PC-9 (cell line): ENCODE measurements around the gene TSPAN17. TPM values are rescaled to one million over a fixed set of nuclear protein-coding genes. Genes with fewer than 3 reads are reported as not detected.

Source experiments
- BruUV-seq: library from RNA; stranded (reverse); fragments of 400-500 nt; replicated peaks from 2 replicates; lab custom pipeline; 2021; lab: Mats Ljungman, UMichigan
- CTCF ChIA-PET: fragments of 300-600 bp; sonication (Branson Sonifier 250); formaldehyde crosslinking; loops from one replicate; lab custom pipeline; 2022; ENCODE audit warnings: antibody characterized with exemption; lab: Charles Lee
- POLR2A ChIA-PET: fragments of 300-600 bp; sonication (Branson Sonifier 250); formaldehyde crosslinking; loops from one replicate; lab custom pipeline; 2022; ENCODE audit warnings: antibody characterized with exemption; ENCODE audit not compliant: unreplicated experiment; lab: Charles Lee
- DNase-seq, 2 experiments: peaks; one replicate each; pipeline versions ENCODE4 v3.0.0 to v3.0.0-alpha.2; 2015 to 2022; ENCODE audit warnings: mixed read lengths in 1 of 2
- H2AFZ ChIP-seq: fragments of 200-600 bp; sonication (generic); 2 replicates; pipeline ENCODE4 v1.8.1; 2017; ENCODE audit warnings: antibody characterized with exemption
- H3F3A ChIP-seq: fragments of 200-600 bp; sonication (generic); 2 replicates; pipeline ENCODE4 v1.8.1; 2017; ENCODE audit warnings: antibody characterized with exemption, mild to moderate bottlenecking, low read depth; ENCODE audit not compliant: insufficient read depth
- H3K27ac ChIP-seq: fragments of 200-600 bp; sonication (generic); 2 replicates; pipeline ENCODE4 v1.6.1; 2016; ENCODE audit warnings: mixed run types
- H3K27me3 ChIP-seq: fragments of 200-600 bp; sonication (generic); 2 replicates; pipeline ENCODE4 v1.6.1; 2016; ENCODE audit warnings: low read depth, mixed run types; ENCODE audit not compliant: insufficient read depth
- H3K36me3 ChIP-seq: fragments of 200-600 bp; sonication (generic); 2 replicates; pipeline ENCODE4 v1.6.1; 2016; ENCODE audit warnings: low read depth, mixed run types
- H3K4me1 ChIP-seq: fragments of 200-600 bp; sonication (generic); replicated peaks from 2 replicates; pipeline ENCODE4 v1.6.1; 2016; ENCODE audit warnings: mixed run types; ENCODE audit not compliant: insufficient read depth
- H3K4me2 ChIP-seq: fragments of 200-600 bp; sonication (generic); 2 replicates; pipeline ENCODE4 v1.6.1; 2017; ENCODE audit warnings: mixed run types
- H3K4me3 ChIP-seq: fragments of 200-600 bp; sonication (generic); 2 replicates; pipeline ENCODE4 v1.6.1; 2016; ENCODE audit warnings: mixed run types
- H3K79me2 ChIP-seq: fragments of 200-600 bp; sonication (generic); 2 replicates; pipeline ENCODE4 v1.6.1; 2017; ENCODE audit warnings: low read depth, mixed run types
- H3K9me2 ChIP-seq: fragments of 200-600 bp; sonication (generic); 2 replicates; pipeline ENCODE4 v1.8.1; 2017; ENCODE audit warnings: mild to moderate bottlenecking; ENCODE audit not compliant: insufficient read depth
- H3K9me3 ChIP-seq: fragments of 200-600 bp; sonication (generic); 2 replicates; pipeline ENCODE4 v1.8.1; 2016; ENCODE audit warnings: low read depth; ENCODE audit not compliant: insufficient read depth
- H4K20me1 ChIP-seq: fragments of 200-600 bp; sonication (generic); 2 replicates; pipeline ENCODE4 v1.8.1; 2017; ENCODE audit not compliant: insufficient read depth
- EZH2 ChIP-seq: fragments of 200-600 bp; sonication (generic); IDR thresholded peaks from 2 replicates; pipeline ENCODE4 v1.8.0; 2017; ENCODE audit warnings: antibody characterized with exemption, low read depth
- intact Hi-C: fragments of 100-400 bp; cut with micrococcal nuclease; formaldehyde crosslinking; loops from one replicate; pipeline ENCODE4 v1.10.0; 2022; ENCODE audit not compliant: unreplicated experiment
- total RNA-seq: library from RNA; stranded (reverse); gene quantifications from 2 replicates; pipeline ENCODE4 v1.2.3, GENCODE V29; 2021
- TF ChIP-seq, protein P1 (sequence below): fragments of 200-600 bp; sonication (generic); conservative IDR thresholded peaks from 2 replicates; pipeline ENCODE4 v1.6.1; 2017; ENCODE audit warnings: mixed run types, antibody characterized with exemption, mild to moderate bottlenecking, moderate library complexity

The TSPAN17 gene
- total RNA-seq, 1 experiment from 2014 or later, result 81.1 TPM

DNA sequence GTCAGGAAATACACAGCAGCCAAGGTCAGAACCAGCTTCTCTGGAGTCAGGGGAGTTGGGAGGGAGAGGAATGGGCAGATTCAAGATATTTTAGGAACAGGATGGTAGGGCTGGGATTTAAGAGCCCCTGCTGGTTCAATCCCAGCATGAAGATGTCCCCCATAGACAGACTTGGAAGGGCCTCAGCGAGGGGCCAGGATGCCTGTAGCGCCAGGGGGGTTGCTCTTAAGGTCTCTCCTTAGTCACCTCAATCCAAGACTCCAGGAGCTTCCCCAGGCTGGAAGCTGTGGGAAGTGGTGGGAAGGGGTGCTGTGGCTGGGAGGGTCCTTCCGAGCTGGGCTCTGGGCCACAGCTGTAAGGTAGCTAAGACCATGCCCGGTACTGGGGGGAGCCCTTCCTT, 8.1 kb upstream of the TSPAN17 start:
- POLR2A ChIA-PET, result no interaction called here
- Histone ChIP-seq H3K79me2 (no peaks in the 10 kb centered on the region), H3F3A (0 out of 2 replicates have a peak, but pooled peaks cover 3% of the 10 kb centered on the region), H3K27ac (no peak overlapping the region), H3K9me2 (no peaks in the 10 kb centered on the region), H2AFZ (no peak overlapping the region), H4K20me1 (no peaks in the 10 kb centered on the region), H3K4me1 (no peaks in the 10 kb centered on the region), H3K4me3 (no peak overlapping the region), H3K36me3 (no peaks in the 10 kb centered on the region), H3K4me2 (no peak overlapping the region), H3K27me3 (peaks cover 17% of the 10 kb centered on the region; the same call in 1 of the 2 replicates), H3K9me3 (no peaks in the 10 kb centered on the region)
- intact Hi-C loops, result no loop called here
- TF ChIP-seq EZH2, result no peak
- TF ChIP-seq, protein P1, sequence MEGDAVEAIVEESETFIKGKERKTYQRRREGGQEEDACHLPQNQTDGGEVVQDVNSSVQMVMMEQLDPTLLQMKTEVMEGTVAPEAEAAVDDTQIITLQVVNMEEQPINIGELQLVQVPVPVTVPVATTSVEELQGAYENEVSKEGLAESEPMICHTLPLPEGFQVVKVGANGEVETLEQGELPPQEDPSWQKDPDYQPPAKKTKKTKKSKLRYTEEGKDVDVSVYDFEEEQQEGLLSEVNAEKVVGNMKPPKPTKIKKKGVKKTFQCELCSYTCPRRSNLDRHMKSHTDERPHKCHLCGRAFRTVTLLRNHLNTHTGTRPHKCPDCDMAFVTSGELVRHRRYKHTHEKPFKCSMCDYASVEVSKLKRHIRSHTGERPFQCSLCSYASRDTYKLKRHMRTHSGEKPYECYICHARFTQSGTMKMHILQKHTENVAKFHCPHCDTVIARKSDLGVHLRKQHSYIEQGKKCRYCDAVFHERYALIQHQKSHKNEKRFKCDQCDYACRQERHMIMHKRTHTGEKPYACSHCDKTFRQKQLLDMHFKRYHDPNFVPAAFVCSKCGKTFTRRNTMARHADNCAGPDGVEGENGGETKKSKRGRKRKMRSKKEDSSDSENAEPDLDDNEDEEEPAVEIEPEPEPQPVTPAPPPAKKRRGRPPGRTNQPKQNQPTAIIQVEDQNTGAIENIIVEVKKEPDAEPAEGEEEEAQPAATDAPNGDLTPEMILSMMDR, result no peak
- BruUV-seq, result no TSS peak
- CTCF ChIA-PET, result no interaction called here
- DNase-seq, result no peak

DNA sequence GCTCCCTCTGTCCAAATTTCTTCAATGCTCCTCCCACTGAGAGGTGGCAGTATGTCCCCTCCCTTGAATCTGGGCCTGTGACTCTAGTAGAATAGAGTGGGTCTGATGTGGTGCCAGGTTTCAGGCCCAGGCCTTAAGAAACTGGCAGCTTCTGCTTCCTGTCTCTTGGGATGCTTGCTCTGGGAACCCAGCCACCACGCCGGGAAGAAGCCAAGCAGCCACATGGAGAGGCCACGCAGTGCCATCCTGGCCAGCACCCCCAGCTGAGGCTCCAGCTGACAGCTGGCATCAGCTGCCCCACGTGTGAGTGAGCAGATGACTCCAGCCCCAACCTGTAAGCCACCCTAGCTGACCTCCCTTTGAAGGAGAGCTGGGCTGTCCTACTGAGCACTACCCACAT, 7.3 kb upstream of the TSPAN17 start:
- no peak for DNase-seq
- Histone ChIP-seq H3K9me2 (no peaks in the 10 kb centered on the region), H3K4me2 (no peak overlapping the region), H3K79me2 (no peaks in the 10 kb centered on the region), H3K4me1 (no peaks in the 10 kb centered on the region), H3F3A (0 out of 2 replicates have a peak, but pooled peaks cover 3% of the 10 kb centered on the region), H3K27ac (no peak overlapping the region), H3K4me3 (no peak overlapping the region), H3K9me3 (no peaks in the 10 kb centered on the region), H3K36me3 (no peaks in the 10 kb centered on the region), H2AFZ (no peak overlapping the region), H3K27me3 (peaks cover 14% of the 10 kb centered on the region; the same call in 1 of the 2 replicates), H4K20me1 (no peaks in the 10 kb centered on the region)
- TF ChIP-seq, protein P1, result no peak
- no peak for TF ChIP-seq EZH2
- ChIA-PET CTCF (no interaction called here), POLR2A (no interaction called here)
- BruUV-seq, result no TSS peak
- intact Hi-C loops, result loop anchor here (10.0 kb wide), 1 partner anchor 255 kb away; the partner anchor contains the start of genes HIGD2A and NOP16

GRCh38 chr5:176640616-176641015, 6.7 kb upstream of the TSPAN17 start:
- BruUV-seq, result no TSS peak
- Histone ChIP-seq H3K4me2 (no peak overlapping the region), H4K20me1 (no peaks in the 10 kb centered on the region), H3K36me3 (no peaks in the 10 kb centered on the region), H3K79me2 (no peaks in the 10 kb centered on the region), H3F3A (0 out of 2 replicates have a peak, but pooled peaks cover 3% of the 10 kb centered on the region), H3K9me3 (no peaks in the 10 kb centered on the region), H3K4me1 (no peaks in the 10 kb centered on the region), H3K27ac (no peak overlapping the region), H3K27me3 (peaks cover 7% of the 10 kb centered on the region; the same call in 1 of the 2 replicates), H3K9me2 (no peaks in the 10 kb centered on the region), H2AFZ (no peak overlapping the region), H3K4me3 (no peak overlapping the region)
- CTCF ChIA-PET, result no interaction called here
- POLR2A ChIA-PET, result no interaction called here
- DNase-seq, result no peak
- intact Hi-C loops, result loop anchor here (10.0 kb wide), 1 partner anchor 256 kb away; the partner anchor contains the start of genes HIGD2A and NOP16
- no peak for TF ChIP-seq EZH2
- TF ChIP-seq, protein P1, result no peak
